HEK293 (cell line): Measurements from ENCODE around the gene UQCC2.

Source experiments
- TRIM28 ChIP-seq: IDR thresholded peaks from 2 replicates; pipeline ENCODE4 v1.6.1; 2011; ENCODE audit warnings: low read length, control low read depth, borderline replicate concordance
- ZBTB20 ChIP-seq: fragments of 450-650 bp; formaldehyde crosslinking; IDR thresholded peaks from 2 replicates; pipeline ENCODE4 v1.5.1; 2016; ENCODE audit warnings: missing biosample characterization, missing genetic modification characterization
- ZBTB8A ChIP-seq: fragments of 450-650 bp; formaldehyde crosslinking; IDR thresholded peaks from 2 replicates; pipeline ENCODE4 v1.5.1; 2016; ENCODE audit warnings: missing biosample characterization, missing genetic modification characterization
- ZFP3 ChIP-seq: fragments of 450-650 bp; formaldehyde crosslinking; IDR thresholded peaks from 2 replicates; pipeline ENCODE4 v1.5.1; 2016; ENCODE audit warnings: low read depth, missing biosample characterization, missing genetic modification characterization
- ZNF140 ChIP-seq: fragments of 450-650 bp; formaldehyde crosslinking; IDR thresholded peaks from 2 replicates; pipeline ENCODE4 v1.5.1; 2016; ENCODE audit warnings: missing biosample characterization, missing genetic modification characterization
- ZNF157 ChIP-seq: fragments of 450-650 bp; formaldehyde crosslinking; IDR thresholded peaks from 2 replicates; pipeline ENCODE4 v1.5.1; 2016; ENCODE audit warnings: missing biosample characterization, missing genetic modification characterization
- ZNF184 ChIP-seq: fragments of 450-650 bp; IDR thresholded peaks from 2 replicates; pipeline ENCODE4 v1.5.1; 2018; ENCODE audit warnings: missing biosample characterization, mild to moderate bottlenecking, missing genetic modification characterization
- ZNF2 ChIP-seq: fragments of 450-650 bp; formaldehyde crosslinking; IDR thresholded peaks from 2 replicates; pipeline ENCODE4 v1.5.1; 2016; ENCODE audit warnings: missing biosample characterization, missing genetic modification characterization
- ZNF248 ChIP-seq: fragments of 450-650 bp; formaldehyde crosslinking; IDR thresholded peaks from 2 replicates; pipeline ENCODE4 v1.5.1; 2017; ENCODE audit warnings: missing biosample characterization, missing genetic modification characterization
- ZNF354C ChIP-seq: fragments of 450-650 bp; formaldehyde crosslinking; IDR thresholded peaks from 2 replicates; pipeline ENCODE4 v1.5.1; 2016; ENCODE audit warnings: missing biosample characterization, missing genetic modification characterization, low read depth, borderline replicate concordance
- ZNF626 ChIP-seq: fragments of 450-650 bp; sonication (Bioruptor Pico); formaldehyde crosslinking; IDR thresholded peaks from 2 replicates; pipeline ENCODE4 v1.5.1; 2018; ENCODE audit warnings: missing biosample characterization, missing genetic modification characterization, inconsistent platforms
- ZNF654 ChIP-seq: fragments of 450-650 bp; formaldehyde crosslinking; IDR thresholded peaks from 2 replicates; pipeline ENCODE4 v1.5.1; 2016; ENCODE audit warnings: low read depth, missing biosample characterization, missing genetic modification characterization
- ZNF664 ChIP-seq: fragments of 450-650 bp; formaldehyde crosslinking; IDR thresholded peaks from 2 replicates; pipeline ENCODE4 v1.5.1; 2016; ENCODE audit warnings: missing biosample characterization, missing genetic modification characterization
- TF ChIP-seq, protein P1 (sequence below): fragments of 450-650 bp; formaldehyde crosslinking; conservative IDR thresholded peaks from 2 replicates; pipeline ENCODE4 v1.5.1; 2016; ENCODE audit warnings: low read depth, missing biosample characterization, missing genetic modification characterization
- TF ChIP-seq, protein P2 (sequence below): fragments of 450-650 bp; formaldehyde crosslinking; IDR thresholded peaks from 2 replicates; pipeline ENCODE4 v1.5.1; 2016; ENCODE audit warnings: missing biosample characterization, missing genetic modification characterization
- TF ChIP-seq, protein P3 (sequence below): fragments of 450-650 bp; formaldehyde crosslinking; IDR thresholded peaks from 2 replicates; pipeline ENCODE4 v1.5.1; 2016; ENCODE audit warnings: missing biosample characterization, missing genetic modification characterization
- TF ChIP-seq, protein P4 (sequence below): fragments of 450-650 bp; formaldehyde crosslinking; IDR thresholded peaks from 2 replicates; pipeline ENCODE4 v1.5.1; 2016; ENCODE audit warnings: missing biosample characterization, missing genetic modification characterization
- TF ChIP-seq, protein P5 (sequence below): fragments of 450-650 bp; formaldehyde crosslinking; IDR thresholded peaks from 2 replicates; pipeline ENCODE4 v1.5.1; 2016; ENCODE audit warnings: missing biosample characterization, missing genetic modification characterization, borderline replicate concordance
- TF ChIP-seq, protein P6 (sequence below): fragments of 450-650 bp; formaldehyde crosslinking; IDR thresholded peaks from 2 replicates; pipeline ENCODE4 v1.5.1; 2016; ENCODE audit warnings: missing biosample characterization, missing genetic modification characterization, low read depth

The UQCC2 gene

DNA sequence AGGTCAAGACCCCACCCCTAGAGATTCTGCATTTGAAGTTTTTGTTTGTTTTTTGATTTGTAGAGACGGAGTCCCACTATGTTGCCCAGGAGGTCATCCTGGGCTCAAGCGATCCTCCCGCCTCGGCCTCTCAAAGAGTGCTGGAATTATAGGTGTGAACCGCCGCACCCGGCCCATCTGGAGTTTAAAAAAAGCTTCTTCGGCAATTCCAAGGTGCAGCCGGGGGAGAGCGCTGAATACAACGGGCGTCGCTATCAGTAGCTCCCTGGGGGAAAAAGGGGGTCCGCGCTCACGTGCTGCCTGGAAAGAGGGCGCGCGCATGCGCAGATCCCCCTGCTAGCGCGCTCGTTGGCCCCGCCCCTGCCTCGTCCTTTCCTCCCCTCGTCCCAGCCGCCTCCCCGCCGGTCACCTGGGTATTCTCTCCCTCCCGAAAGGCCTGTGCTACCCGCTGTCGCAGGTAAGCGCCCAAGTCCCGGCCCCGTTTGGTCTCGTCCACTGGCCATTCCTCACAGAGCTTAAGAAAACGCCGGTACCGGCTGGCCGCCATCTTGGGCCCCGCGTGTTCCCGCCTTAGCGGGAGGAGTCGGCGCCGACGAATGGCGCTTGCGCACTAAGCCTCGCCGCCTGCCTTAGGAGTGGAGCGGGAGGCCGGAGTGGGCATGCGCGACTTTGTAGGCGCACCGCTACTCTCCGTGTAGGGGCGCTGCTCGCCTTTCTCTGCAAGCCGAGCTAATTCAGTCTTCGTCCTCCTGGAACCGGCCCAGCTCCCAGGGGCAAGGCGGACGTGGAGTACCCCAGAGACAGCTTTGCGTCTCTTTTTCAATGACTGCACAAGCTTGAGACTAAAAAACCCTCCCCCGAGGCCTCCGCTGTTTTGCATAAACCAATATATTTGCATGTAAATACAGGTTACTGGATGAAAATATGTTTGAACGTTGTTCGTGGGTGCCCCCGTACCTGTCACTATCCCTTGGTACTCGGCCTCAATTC lies at the start of gene UQCC2 (continued):
- TF ChIP-seq, protein P1, sequence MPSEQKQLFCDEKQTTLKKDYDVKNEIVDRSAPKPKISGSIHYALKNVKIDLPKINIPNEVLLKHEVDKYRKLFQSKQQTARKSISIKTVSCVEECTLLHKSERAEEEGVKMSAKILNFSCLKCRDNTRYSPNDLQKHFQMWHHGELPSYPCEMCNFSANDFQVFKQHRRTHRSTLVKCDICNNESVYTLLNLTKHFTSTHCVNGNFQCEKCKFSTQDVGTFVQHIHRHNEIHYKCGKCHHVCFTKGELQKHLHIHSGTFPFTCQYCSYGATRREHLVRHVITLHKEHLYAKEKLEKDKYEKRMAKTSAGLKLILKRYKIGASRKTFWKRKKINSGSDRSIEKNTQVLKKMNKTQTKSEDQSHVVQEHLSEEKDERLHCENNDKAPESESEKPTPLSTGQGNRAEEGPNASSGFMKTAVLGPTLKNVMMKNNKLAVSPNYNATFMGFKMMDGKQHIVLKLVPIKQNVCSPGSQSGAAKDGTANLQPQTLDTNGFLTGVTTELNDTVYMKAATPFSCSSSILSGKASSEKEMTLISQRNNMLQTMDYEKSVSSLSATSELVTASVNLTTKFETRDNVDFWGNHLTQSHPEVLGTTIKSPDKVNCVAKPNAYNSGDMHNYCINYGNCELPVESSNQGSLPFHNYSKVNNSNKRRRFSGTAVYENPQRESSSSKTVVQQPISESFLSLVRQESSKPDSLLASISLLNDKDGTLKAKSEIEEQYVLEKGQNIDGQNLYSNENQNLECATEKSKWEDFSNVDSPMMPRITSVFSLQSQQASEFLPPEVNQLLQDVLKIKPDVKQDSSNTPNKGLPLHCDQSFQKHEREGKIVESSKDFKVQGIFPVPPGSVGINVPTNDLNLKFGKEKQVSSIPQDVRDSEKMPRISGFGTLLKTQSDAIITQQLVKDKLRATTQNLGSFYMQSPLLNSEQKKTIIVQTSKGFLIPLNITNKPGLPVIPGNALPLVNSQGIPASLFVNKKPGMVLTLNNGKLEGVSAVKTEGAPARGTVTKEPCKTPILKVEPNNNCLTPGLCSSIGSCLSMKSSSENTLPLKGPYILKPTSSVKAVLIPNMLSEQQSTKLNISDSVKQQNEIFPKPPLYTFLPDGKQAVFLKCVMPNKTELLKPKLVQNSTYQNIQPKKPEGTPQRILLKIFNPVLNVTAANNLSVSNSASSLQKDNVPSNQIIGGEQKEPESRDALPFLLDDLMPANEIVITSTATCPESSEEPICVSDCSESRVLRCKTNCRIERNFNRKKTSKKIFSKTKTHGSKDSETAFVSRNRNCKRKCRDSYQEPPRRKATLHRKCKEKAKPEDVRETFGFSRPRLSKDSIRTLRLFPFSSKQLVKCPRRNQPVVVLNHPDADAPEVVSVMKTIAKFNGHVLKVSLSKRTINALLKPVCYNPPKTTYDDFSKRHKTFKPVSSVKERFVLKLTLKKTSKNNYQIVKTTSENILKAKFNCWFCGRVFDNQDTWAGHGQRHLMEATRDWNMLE: 0 out of 2 replicates have a peak, but pooled peaks have one; percentile 21
- TF ChIP-seq ZBTB20 (peak; percentile 51), ZNF664 (tag by site-specific recombination) (no peak), ZNF248 (tag by site-specific recombination) (no peak), ZNF140 (tag by site-specific recombination) (no peak), ZNF157 (tag by site-specific recombination) (no peak), ZBTB8A (peak; percentile 84), ZNF354C (tag by site-specific recombination) (no peak), ZNF654 (tag by site-specific recombination) (peak; percentile 21; the same call in 1 of the 2 replicates), ZNF2 (0 out of 2 replicates have a peak, but pooled peaks have one; percentile 54), ZFP3 (tag by site-specific recombination) (no peak), ZNF184 (tag by site-specific recombination) (0 out of 2 replicates have a peak, but pooled peaks have one; percentile 8), TRIM28 (peak; percentile 54; the same call in 1 of the 2 replicates), ZNF626 (no peak)
- TF ChIP-seq, protein P2, sequence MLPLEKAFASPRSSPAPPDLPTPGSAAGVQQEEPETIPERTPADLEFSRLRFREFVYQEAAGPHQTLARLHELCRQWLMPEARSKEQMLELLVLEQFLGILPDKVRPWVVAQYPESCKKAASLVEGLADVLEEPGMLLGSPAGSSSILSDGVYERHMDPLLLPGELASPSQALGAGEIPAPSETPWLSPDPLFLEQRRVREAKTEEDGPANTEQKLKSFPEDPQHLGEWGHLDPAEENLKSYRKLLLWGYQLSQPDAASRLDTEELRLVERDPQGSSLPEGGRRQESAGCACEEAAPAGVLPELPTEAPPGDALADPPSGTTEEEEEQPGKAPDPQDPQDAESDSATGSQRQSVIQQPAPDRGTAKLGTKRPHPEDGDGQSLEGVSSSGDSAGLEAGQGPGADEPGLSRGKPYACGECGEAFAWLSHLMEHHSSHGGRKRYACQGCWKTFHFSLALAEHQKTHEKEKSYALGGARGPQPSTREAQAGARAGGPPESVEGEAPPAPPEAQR (tag by site-specific recombination): no peak
- TF ChIP-seq, protein P3, sequence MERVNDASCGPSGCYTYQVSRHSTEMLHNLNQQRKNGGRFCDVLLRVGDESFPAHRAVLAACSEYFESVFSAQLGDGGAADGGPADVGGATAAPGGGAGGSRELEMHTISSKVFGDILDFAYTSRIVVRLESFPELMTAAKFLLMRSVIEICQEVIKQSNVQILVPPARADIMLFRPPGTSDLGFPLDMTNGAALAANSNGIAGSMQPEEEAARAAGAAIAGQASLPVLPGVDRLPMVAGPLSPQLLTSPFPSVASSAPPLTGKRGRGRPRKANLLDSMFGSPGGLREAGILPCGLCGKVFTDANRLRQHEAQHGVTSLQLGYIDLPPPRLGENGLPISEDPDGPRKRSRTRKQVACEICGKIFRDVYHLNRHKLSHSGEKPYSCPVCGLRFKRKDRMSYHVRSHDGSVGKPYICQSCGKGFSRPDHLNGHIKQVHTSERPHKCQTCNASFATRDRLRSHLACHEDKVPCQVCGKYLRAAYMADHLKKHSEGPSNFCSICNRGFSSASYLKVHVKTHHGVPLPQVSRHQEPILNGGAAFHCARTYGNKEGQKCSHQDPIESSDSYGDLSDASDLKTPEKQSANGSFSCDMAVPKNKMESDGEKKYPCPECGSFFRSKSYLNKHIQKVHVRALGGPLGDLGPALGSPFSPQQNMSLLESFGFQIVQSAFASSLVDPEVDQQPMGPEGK (tag by site-specific recombination): peak; percentile 88
- TF ChIP-seq, protein P4, sequence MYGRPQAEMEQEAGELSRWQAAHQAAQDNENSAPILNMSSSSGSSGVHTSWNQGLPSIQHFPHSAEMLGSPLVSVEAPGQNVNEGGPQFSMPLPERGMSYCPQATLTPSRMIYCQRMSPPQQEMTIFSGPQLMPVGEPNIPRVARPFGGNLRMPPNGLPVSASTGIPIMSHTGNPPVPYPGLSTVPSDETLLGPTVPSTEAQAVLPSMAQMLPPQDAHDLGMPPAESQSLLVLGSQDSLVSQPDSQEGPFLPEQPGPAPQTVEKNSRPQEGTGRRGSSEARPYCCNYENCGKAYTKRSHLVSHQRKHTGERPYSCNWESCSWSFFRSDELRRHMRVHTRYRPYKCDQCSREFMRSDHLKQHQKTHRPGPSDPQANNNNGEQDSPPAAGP: peak; percentile 78
- TF ChIP-seq, protein P5, sequence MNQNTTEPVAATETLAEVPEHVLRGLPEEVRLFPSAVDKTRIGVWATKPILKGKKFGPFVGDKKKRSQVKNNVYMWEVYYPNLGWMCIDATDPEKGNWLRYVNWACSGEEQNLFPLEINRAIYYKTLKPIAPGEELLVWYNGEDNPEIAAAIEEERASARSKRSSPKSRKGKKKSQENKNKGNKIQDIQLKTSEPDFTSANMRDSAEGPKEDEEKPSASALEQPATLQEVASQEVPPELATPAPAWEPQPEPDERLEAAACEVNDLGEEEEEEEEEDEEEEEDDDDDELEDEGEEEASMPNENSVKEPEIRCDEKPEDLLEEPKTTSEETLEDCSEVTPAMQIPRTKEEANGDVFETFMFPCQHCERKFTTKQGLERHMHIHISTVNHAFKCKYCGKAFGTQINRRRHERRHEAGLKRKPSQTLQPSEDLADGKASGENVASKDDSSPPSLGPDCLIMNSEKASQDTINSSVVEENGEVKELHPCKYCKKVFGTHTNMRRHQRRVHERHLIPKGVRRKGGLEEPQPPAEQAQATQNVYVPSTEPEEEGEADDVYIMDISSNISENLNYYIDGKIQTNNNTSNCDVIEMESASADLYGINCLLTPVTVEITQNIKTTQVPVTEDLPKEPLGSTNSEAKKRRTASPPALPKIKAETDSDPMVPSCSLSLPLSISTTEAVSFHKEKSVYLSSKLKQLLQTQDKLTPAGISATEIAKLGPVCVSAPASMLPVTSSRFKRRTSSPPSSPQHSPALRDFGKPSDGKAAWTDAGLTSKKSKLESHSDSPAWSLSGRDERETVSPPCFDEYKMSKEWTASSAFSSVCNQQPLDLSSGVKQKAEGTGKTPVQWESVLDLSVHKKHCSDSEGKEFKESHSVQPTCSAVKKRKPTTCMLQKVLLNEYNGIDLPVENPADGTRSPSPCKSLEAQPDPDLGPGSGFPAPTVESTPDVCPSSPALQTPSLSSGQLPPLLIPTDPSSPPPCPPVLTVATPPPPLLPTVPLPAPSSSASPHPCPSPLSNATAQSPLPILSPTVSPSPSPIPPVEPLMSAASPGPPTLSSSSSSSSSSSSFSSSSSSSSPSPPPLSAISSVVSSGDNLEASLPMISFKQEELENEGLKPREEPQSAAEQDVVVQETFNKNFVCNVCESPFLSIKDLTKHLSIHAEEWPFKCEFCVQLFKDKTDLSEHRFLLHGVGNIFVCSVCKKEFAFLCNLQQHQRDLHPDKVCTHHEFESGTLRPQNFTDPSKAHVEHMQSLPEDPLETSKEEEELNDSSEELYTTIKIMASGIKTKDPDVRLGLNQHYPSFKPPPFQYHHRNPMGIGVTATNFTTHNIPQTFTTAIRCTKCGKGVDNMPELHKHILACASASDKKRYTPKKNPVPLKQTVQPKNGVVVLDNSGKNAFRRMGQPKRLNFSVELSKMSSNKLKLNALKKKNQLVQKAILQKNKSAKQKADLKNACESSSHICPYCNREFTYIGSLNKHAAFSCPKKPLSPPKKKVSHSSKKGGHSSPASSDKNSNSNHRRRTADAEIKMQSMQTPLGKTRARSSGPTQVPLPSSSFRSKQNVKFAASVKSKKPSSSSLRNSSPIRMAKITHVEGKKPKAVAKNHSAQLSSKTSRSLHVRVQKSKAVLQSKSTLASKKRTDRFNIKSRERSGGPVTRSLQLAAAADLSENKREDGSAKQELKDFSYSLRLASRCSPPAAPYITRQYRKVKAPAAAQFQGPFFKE: no peak
- TF ChIP-seq, protein P6, sequence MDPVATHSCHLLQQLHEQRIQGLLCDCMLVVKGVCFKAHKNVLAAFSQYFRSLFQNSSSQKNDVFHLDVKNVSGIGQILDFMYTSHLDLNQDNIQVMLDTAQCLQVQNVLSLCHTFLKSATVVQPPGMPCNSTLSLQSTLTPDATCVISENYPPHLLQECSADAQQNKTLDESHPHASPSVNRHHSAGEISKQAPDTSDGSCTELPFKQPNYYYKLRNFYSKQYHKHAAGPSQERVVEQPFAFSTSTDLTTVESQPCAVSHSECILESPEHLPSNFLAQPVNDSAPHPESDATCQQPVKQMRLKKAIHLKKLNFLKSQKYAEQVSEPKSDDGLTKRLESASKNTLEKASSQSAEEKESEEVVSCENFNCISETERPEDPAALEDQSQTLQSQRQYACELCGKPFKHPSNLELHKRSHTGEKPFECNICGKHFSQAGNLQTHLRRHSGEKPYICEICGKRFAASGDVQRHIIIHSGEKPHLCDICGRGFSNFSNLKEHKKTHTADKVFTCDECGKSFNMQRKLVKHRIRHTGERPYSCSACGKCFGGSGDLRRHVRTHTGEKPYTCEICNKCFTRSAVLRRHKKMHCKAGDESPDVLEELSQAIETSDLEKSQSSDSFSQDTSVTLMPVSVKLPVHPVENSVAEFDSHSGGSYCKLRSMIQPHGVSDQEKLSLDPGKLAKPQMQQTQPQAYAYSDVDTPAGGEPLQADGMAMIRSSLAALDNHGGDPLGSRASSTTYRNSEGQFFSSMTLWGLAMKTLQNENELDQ (tag by site-specific recombination): no peak
